A673 (cell line): ENCODE results near the gene EYA3. TPM values are rescaled to one million over a fixed set of nuclear protein-coding genes. Genes with fewer than 3 reads are reported as not detected.

Experiments
- BruUV-seq: library from RNA; stranded (reverse); fragments of 400-500 nt; replicated peaks from 2 replicates; lab custom pipeline; 2021; lab: Mats Ljungman, UMichigan
- CTCF ChIA-PET: fragments of 300-600 bp; sonication (Branson Sonifier 250); formaldehyde crosslinking; loops from one replicate; lab custom pipeline; 2022; ENCODE audit warnings: antibody characterized with exemption; lab: Charles Lee
- POLR2A ChIA-PET: fragments of 300-600 bp; sonication (Branson Sonifier 250); formaldehyde crosslinking; loops from one replicate; lab custom pipeline; 2022; ENCODE audit warnings: antibody characterized with exemption; ENCODE audit not compliant: low non-redundant PET; lab: Charles Lee
- DNase-seq: peaks from one replicate; pipeline ENCODE4 v3.0.0-alpha.2; 2015; ENCODE audit warnings: low spot score
- H3K27ac ChIP-seq: fragments of 200-600 bp; sonication (generic); 2 replicates; pipeline ENCODE4 v1.5.1; 2016; ENCODE audit warnings: mixed run types, low read depth, mild to moderate bottlenecking, mixed read lengths, antibody characterized with exemption, low read length; ENCODE audit not compliant: poor library complexity, severe bottlenecking
- H3K27me3 ChIP-seq: fragments of 200-600 bp; sonication (generic); replicated peaks from 2 replicates; pipeline ENCODE4 v1.6.1; 2017; ENCODE audit warnings: mixed run types, low read depth, mild to moderate bottlenecking, mixed read lengths, antibody characterized with exemption, low read length; ENCODE audit not compliant: insufficient read depth, poor library complexity
- H3K36me3 ChIP-seq: fragments of 200-600 bp; sonication (generic); 2 replicates; pipeline ENCODE4 v1.6.1; 2016; ENCODE audit warnings: mixed run types, mild to moderate bottlenecking, mixed read lengths, antibody characterized with exemption, low read length; ENCODE audit not compliant: insufficient read depth, poor library complexity, severe bottlenecking
- H3K4me1 ChIP-seq: fragments of 200-600 bp; sonication (generic); 2 replicates; pipeline ENCODE4 v1.6.1; 2017; ENCODE audit warnings: mixed run types, mild to moderate bottlenecking, mixed read lengths, antibody characterized with exemption, low read length; ENCODE audit not compliant: insufficient read depth, poor library complexity, severe bottlenecking
- H3K4me3 ChIP-seq: fragments of 200-600 bp; sonication (generic); 2 replicates; pipeline ENCODE4 v1.5.1; 2016; ENCODE audit warnings: low read depth, mixed run types, mild to moderate bottlenecking, mixed read lengths, low read length; ENCODE audit not compliant: poor library complexity, severe bottlenecking
- H3K9me3 ChIP-seq: fragments of 200-600 bp; sonication (generic); 2 replicates; pipeline ENCODE4 v1.6.1; 2016; ENCODE audit warnings: mixed run types, low read depth, mild to moderate bottlenecking, mixed read lengths, antibody characterized with exemption, low read length; ENCODE audit not compliant: poor library complexity, severe bottlenecking
- CTCF ChIP-seq: fragments of 300-800, 200-600 bp; sonication (generic); conservative IDR thresholded peaks from 2 replicates; pipeline ENCODE4 v1.5.1; 2017; ENCODE audit warnings: low read depth, mild to moderate bottlenecking, antibody characterized with exemption, low read length, moderate library complexity, mixed read lengths
- EZH2 ChIP-seq: fragments of 200-600 bp; sonication (generic); IDR thresholded peaks from 2 replicates; pipeline ENCODE4 v1.6.1; 2017; ENCODE audit warnings: borderline replicate concordance, low read depth, mild to moderate bottlenecking, mixed read lengths, antibody characterized with exemption, low read length; ENCODE audit not compliant: poor library complexity, severe bottlenecking
- intact Hi-C: fragments of 100-400 bp; cut with micrococcal nuclease; formaldehyde crosslinking; loops from one replicate; pipeline ENCODE4 v1.10.0; 2022; ENCODE audit not compliant: unreplicated experiment
- total RNA-seq: library from RNA; stranded (reverse); gene quantifications from 2 replicates; pipeline ENCODE4 v1.2.3, GENCODE V29; 2021

EYA3 gene
- total RNA-seq, 1 experiment from 2014 or later = 33.4 TPM

GRCh38 chr1:28032281-28032680 is 56.1 kb downstream of the EYA3 start:
- H3K27ac ChIP-seq = no peak overlapping the region
- no peak for DNase-seq
- no peaks in the 10 kb centered on the region for H3K27me3 ChIP-seq
- no TSS peak for BruUV-seq
- intact Hi-C loops = no loop called here
- no peak for TF ChIP-seq CTCF
- TF ChIP-seq EZH2 = no peak
- H3K4me3 ChIP-seq = no peak overlapping the region
- CTCF ChIA-PET = no interaction called here
- no peaks in the 10 kb centered on the region for H3K4me1 ChIP-seq
- POLR2A ChIA-PET = no interaction called here
- peaks cover 5% of the 10 kb centered on the region for H3K36me3 ChIP-seq
- H3K9me3 ChIP-seq = no peaks in the 10 kb centered on the region

DNA sequence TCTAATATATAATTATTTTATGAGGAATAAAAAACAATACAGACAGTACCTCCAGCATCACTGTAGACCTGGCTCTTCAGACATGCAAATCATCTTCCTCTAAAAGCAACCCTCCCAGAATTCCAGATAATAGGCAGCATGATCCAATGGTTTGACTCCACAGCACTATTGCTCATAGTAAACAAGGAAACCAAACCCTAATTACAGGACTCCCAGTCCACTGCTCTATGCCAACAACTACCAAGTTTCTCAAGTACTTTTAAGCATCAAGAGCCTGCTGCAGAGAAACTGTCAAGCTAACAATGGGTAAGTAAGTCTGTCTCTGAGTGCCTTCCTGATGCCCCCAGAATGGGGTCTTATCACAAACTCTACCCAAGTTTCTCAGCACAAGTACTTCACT is 57.2 kb downstream of the EYA3 start:
- no peak for DNase-seq
- POLR2A ChIA-PET = no interaction called here
- Histone ChIP-seq H3K9me3 (no peaks in the 10 kb centered on the region), H3K4me1 (no peaks in the 10 kb centered on the region), H3K27me3 (no peaks in the 10 kb centered on the region), H3K4me3 (no peak overlapping the region), H3K36me3 (peaks cover 5% of the 10 kb centered on the region), H3K27ac (no peak overlapping the region)
- intact Hi-C loops = no loop called here
- CTCF ChIA-PET = no interaction called here
- no TSS peak for BruUV-seq
- TF ChIP-seq EZH2 = no peak
- TF ChIP-seq CTCF = no peak

GRCh38 chr1:28028873-28029654 is 59.3 kb downstream of the EYA3 start:
- Histone ChIP-seq H3K27ac (no peak overlapping the region), H3K4me1 (no peaks in the 10 kb centered on the region), H3K4me3 (no peak overlapping the region), H3K27me3 (no peaks in the 10 kb centered on the region), H3K36me3 (peaks cover 3% of the 10 kb centered on the region), H3K9me3 (no peaks in the 10 kb centered on the region)
- no peak for DNase-seq
- ChIA-PET POLR2A (no interaction called here), CTCF (no interaction called here)
- TF ChIP-seq CTCF (no peak), EZH2 (no peak)
- BruUV-seq = no TSS peak
- intact Hi-C loops = no loop called here
